D721Med (cell line): ENCODE data around the gene AFF2.

Experiments used
- DNase-seq: peaks from one replicate; pipeline ENCODE4 v3.0.0; 2011; ENCODE audit warnings: low spot score; ENCODE audit not compliant: insufficient read length
- FAIRE-seq: peaks from 2 replicates; lab custom pipeline; 2011; peaks lifted over from hg19 to GRCh38; lab: Jason Lieb, UNC
- TF ChIP-seq, protein P1 (sequence below): IDR thresholded peaks from 2 replicates; pipeline ENCODE4 v1.5.1; 2012; ENCODE audit warnings: mild to moderate bottlenecking, control low read depth; ENCODE audit not compliant: insufficient read depth; ENCODE audit errors: missing control alignments

AFF2 gene

DNA sequence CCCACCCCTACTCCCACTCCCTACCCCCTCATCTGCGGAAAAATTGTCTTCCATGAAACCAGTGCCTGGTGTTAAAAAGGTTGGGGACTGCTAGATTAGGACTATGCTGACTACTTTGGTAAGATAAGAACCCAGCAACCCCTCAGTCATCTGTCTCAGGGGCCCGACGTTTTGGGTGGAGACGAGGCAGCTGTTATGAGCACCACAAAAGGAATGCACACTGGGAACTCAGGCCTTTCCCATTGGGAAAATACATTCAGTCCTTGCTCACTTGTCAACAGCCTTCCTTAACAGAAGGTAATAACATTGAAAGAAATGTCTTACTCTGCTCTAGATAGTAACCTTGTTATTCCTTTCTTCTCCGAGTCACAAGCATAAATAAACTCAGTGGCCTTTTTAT lies 310.8 kb downstream of the AFF2 start:
- no peak for FAIRE-seq
- TF ChIP-seq, protein P1, sequence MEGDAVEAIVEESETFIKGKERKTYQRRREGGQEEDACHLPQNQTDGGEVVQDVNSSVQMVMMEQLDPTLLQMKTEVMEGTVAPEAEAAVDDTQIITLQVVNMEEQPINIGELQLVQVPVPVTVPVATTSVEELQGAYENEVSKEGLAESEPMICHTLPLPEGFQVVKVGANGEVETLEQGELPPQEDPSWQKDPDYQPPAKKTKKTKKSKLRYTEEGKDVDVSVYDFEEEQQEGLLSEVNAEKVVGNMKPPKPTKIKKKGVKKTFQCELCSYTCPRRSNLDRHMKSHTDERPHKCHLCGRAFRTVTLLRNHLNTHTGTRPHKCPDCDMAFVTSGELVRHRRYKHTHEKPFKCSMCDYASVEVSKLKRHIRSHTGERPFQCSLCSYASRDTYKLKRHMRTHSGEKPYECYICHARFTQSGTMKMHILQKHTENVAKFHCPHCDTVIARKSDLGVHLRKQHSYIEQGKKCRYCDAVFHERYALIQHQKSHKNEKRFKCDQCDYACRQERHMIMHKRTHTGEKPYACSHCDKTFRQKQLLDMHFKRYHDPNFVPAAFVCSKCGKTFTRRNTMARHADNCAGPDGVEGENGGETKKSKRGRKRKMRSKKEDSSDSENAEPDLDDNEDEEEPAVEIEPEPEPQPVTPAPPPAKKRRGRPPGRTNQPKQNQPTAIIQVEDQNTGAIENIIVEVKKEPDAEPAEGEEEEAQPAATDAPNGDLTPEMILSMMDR, result no peak
- no peak for DNase-seq

- DNase-seq (no peak), FAIRE-seq (peak; percentile 38)
- TF ChIP-seq, protein P1, result no peak
Observed at GRCh38 chrX:148813422-148813821, 313.0 kb downstream of the AFF2 start.

DNA sequence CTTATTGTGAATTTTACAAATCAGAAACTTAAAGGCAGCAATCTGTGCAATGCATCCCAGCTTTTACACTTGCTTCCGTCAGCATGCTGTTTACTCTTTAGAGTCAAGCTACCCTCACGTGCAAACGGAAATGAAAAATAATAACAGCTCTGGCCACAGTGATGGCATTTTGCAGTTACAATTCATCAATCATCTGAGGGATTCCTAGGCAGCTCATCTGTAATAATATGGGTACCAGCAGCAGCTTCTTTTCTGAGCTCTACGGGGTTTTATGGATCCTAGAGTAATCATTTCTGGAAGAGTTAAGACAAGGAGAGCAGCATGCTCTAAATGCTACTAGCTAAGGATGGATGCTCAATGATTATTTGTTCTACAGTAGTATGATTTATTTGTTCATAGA lies 313.6 kb downstream of the AFF2 start:
- no peak for DNase-seq
- FAIRE-seq, result no peak
- TF ChIP-seq, protein P1, result no peak

DNA sequence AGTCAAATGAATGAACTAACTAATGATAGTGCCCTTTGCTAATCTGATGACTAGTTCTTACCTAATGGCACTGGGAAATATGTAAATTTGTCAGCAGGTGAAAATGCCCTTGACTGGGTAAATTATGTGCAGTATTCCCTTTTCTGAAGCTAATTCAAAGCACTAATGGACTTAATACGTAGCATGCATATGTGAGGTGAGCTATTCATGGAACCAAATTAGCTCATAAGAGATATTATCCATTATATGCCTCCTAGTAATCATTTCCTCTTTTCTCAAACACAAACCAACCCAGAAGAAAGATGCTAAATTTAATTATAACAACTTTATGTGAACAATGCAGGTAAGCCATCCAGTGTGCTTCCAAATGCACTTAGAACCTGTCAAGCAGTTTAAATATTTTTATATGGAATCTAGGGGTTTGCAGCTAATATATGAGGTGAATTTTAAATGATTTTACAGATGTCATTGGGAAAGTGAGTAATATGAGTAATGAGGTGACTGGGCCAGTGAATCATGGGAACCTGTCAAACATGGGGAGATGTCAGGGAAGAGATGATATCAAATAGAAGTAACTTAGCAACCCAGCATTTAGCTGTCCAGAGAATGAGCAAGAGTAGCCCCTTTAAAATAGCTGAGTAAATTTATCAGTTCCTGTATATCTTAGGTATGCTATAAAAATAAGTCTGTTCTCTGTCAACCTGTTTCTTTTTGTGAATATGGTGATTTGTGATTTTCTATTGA lies 315.0 kb downstream of the AFF2 start:
- FAIRE-seq, result no peak
- TF ChIP-seq, protein P1, result no peak
- DNase-seq, result no peak

DNA sequence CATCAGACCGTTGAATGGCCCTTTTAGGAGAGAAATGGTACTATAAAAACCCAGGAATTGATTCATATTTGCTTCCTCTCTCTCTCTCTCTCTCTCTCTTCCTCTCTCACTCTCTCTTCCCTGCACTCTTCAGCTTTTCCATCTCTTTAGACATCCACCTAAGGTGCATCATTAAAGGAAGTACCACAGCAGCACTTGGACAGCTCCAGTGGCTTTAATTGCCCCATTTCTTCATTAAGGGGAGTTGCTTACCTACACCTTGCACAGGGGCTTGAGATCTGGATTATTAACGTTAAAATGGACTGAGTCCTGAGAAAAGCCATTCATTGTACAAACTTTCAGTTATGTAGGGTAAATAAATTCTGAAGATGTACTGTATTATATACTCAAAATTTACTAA lies 323.6 kb downstream of the AFF2 start:
- TF ChIP-seq, protein P1, result no peak

GRCh38 chrX:148825696-148826095 lies 325.3 kb downstream of the AFF2 start:
- FAIRE-seq (no peak), DNase-seq (no peak)
- TF ChIP-seq, protein P1, result no peak

More for the DNA sequence above, 323.6 kb downstream of the AFF2 start:
- FAIRE-seq (no peak), DNase-seq (no peak)

GRCh38 chrX:148836741-148837140 lies 336.3 kb downstream of the AFF2 start:
- DNase-seq (no peak), FAIRE-seq (no peak)
- TF ChIP-seq, protein P1, result no peak
